K562 (cell line): Measurements from ENCODE around the gene JPT2. TPM values are rescaled to one million over a fixed set of nuclear protein-coding genes. Genes with fewer than 3 reads are reported as not detected.

Source experiments
- ATAC-seq: fragments of 200-7000 bp; cut with Tn5 transposase; 3 replicates; pipeline ENCODE4 v1.9.1; 2020; ENCODE audit warnings: moderate library complexity
- BruUV-seq: library from RNA; stranded (reverse); fragments of 400-500 nt; replicated peaks from 2 replicates; lab custom pipeline; 2021; lab: Mats Ljungman, UMichigan
- CTCF ChIA-PET: fragments of 300-600 bp; formaldehyde crosslinking; extraction: SDS; loops from one replicate; lab custom pipeline; 2021; ENCODE audit warnings: low intra/inter-chr PET ratio; lab: Yijun Ruan, JAX
- POLR2A ChIA-PET: fragments of 300-600, 350-650 bp; sonication (Branson Sonifier 250); formaldehyde crosslinking; extraction: SDS; loops from one replicate; lab custom pipeline; 2021; ENCODE audit warnings: antibody characterized with exemption, inconsistent platforms; lab: Yijun Ruan, JAX
- DNase-seq, 4 experiments: peaks; one replicate each; pipeline versions ENCODE4 v3.0.0 to v3.0.0-alpha.2; 2011 to 2018; ENCODE audit warnings: low spot score in 3 of 4, mixed read lengths in 3 of 4; ENCODE audit errors: extremely low read depth in 1 of 4
- FAIRE-seq: peaks from 2 replicates; lab custom pipeline; 2011; peaks lifted over from hg19 to GRCh38; lab: Jason Lieb, UNC
- H2AFZ ChIP-seq: 2 replicates; pipeline ENCODE4 v1.6.0; 2011; ENCODE audit warnings: low read depth, low read length, control low read depth, inconsistent platforms
- H3K27ac ChIP-seq: fragments of 200-600 bp; 3 replicates; pipeline ENCODE4 v1.8.0; 2011; ENCODE audit warnings: low read depth, mild to moderate bottlenecking, control low read depth, inconsistent platforms, low read length, moderate library complexity, mixed read lengths; ENCODE audit errors: extremely low read depth
- H3K27me3 ChIP-seq, 2 experiments: fragments of 300-600 bp in 1 of 2; 2 replicates in 1 of 2; 3 replicates in 1 of 2; pipeline versions ENCODE4 v1.6.0 to v1.8.0; 2011; ENCODE audit warnings: inconsistent platforms in 2 of 2, low read length in 2 of 2, mild to moderate bottlenecking in 1 of 2, mixed read lengths in 1 of 2, moderate library complexity in 1 of 2; ENCODE audit not compliant: control insufficient read depth in 2 of 2, insufficient read depth in 2 of 2
- H3K36me3 ChIP-seq: fragments of 300-600 bp; 3 replicates; pipeline ENCODE4 v1.8.0; 2011; ENCODE audit warnings: mild to moderate bottlenecking, low read length, inconsistent platforms; ENCODE audit not compliant: control insufficient read depth, insufficient read depth
- H3K4me1 ChIP-seq, 2 experiments: fragments of 200-600 bp in 1 of 2; replicated peaks in 1 of 2; 2 replicates in 1 of 2; 3 replicates in 1 of 2; pipeline versions ENCODE4 v1.5.1 to v1.8.0; 2011; ENCODE audit warnings: inconsistent platforms in 2 of 2, low read length in 2 of 2, mild to moderate bottlenecking in 1 of 2, mixed read lengths in 1 of 2, moderate library complexity in 1 of 2; ENCODE audit not compliant: control insufficient read depth in 2 of 2, insufficient read depth in 2 of 2
- H3K4me2 ChIP-seq: 2 replicates; pipeline ENCODE4 v1.6.1; 2011; ENCODE audit warnings: low read length, control low read depth, inconsistent platforms, mixed read lengths; ENCODE audit not compliant: insufficient read depth
- H3K4me3 ChIP-seq: fragments of 200-600 bp; sonication (generic), shearing (Covaris generic); 2 replicates; pipeline ENCODE4 v1.5.1; 2016; ENCODE audit warnings: control low read depth, inconsistent platforms
- H3K79me2 ChIP-seq: fragments of 200-600 bp; 3 replicates; pipeline ENCODE4 v1.8.0; 2011; ENCODE audit warnings: low read length, inconsistent platforms; ENCODE audit not compliant: control insufficient read depth, insufficient read depth
- H3K9ac ChIP-seq, 2 experiments: 2 replicates each; pipeline versions ENCODE4 v1.6.0 to v1.6.1; 2011; ENCODE audit warnings: low read depth in 2 of 2, low read length in 2 of 2, control low read depth in 1 of 2, inconsistent platforms in 1 of 2, mild to moderate bottlenecking in 1 of 2, mixed read lengths in 1 of 2; ENCODE audit not compliant: insufficient read depth in 1 of 2
- H3K9me1 ChIP-seq: one replicate; pipeline ENCODE4 v1.6.0; 2011; ENCODE audit warnings: inconsistent platforms, mild to moderate bottlenecking, low read length, moderate library complexity; ENCODE audit not compliant: control insufficient read depth, insufficient read depth
- H3K9me3 ChIP-seq: replicated peaks from 2 replicates; pipeline ENCODE4 v1.5.1; 2011; ENCODE audit warnings: low read depth, low read length, inconsistent platforms; ENCODE audit not compliant: control insufficient read depth, insufficient read depth
- H4K20me1 ChIP-seq: replicated peaks from 2 replicates; pipeline ENCODE4 v1.6.1; 2011; ENCODE audit warnings: low read length, inconsistent platforms, mixed read lengths; ENCODE audit not compliant: control insufficient read depth, insufficient read depth
- COPS2 ChIP-seq: fragments of 450-650 bp; conservative IDR thresholded peaks from 2 replicates; pipeline ENCODE4 v1.6.1; 2016; ENCODE audit warnings: mild to moderate bottlenecking, moderate library complexity
- CREB5 ChIP-seq: fragments of 250-450 bp; sonication (Bioruptor Pico); IDR thresholded peaks from 2 replicates; pipeline ENCODE4 v1.5.0; 2020; ENCODE audit warnings: mild to moderate bottlenecking
- DNMT1 ChIP-seq: fragments of 450-650 bp; IDR thresholded peaks from 2 replicates; pipeline ENCODE4 v1.6.1; 2016; ENCODE audit warnings: antibody characterized with exemption, mild to moderate bottlenecking
- NFRKB ChIP-seq: fragments of 450-650 bp; IDR thresholded peaks from 2 replicates; pipeline ENCODE4 v1.6.1; 2016; ENCODE audit warnings: low read depth
- SMARCA5 ChIP-seq: fragments of 450-650 bp; IDR thresholded peaks from 2 replicates; pipeline ENCODE4 v1.6.1; 2016
- TARDBP ChIP-seq: fragments of 450-650 bp; IDR thresholded peaks from 2 replicates; pipeline ENCODE4 v1.6.1; 2016
- TRIM24 ChIP-seq, 2 experiments: fragments of 450-650 bp; IDR thresholded peaks; 2 replicates each; pipeline ENCODE4 v1.6.1; 2016
- ZC3H11A ChIP-seq: IDR thresholded peaks from 2 replicates; pipeline ENCODE4 v1.6.1; 2012; ENCODE audit warnings: low read depth, low read length, improper control_type of control experiment
- ZNF146 ChIP-seq: IDR thresholded peaks from one replicate; pipeline ENCODE4 v1.6.1; 2018; ENCODE audit warnings: missing compliant biosample characterization; ENCODE audit not compliant: unreplicated experiment
- ZNF277 ChIP-seq: fragments of 250-450 bp; sonication (Bioruptor Pico); IDR thresholded peaks from 2 replicates; pipeline ENCODE4 v1.8.0; 2022; ENCODE audit warnings: inconsistent platforms, mild to moderate bottlenecking, moderate library complexity, borderline replicate concordance
- ZNF384 ChIP-seq: IDR thresholded peaks from 2 replicates; pipeline ENCODE4 v1.6.1; 2012; ENCODE audit warnings: low read depth, low read length, improper control_type of control experiment
- ZNF41 ChIP-seq: fragments of 250-450 bp; sonication (Bioruptor Pico); conservative IDR thresholded peaks from 2 replicates; pipeline ENCODE4 v1.4.0; 2020; ENCODE audit warnings: mild to moderate bottlenecking
- WGBS: fragments of 100-300 bp; shearing (Covaris generic); methylation state at CpG from one replicate; pipeline ENCODE4 v1.1.6; 2016; ENCODE audit warnings: low coverage, mixed read lengths; ENCODE audit not compliant: insufficient coverage; ENCODE audit errors: missing lambda C conversion rate; 5-methylcytosine and 5-hydroxymethylcytosine counted together
- in situ Hi-C: fragments of 300-500 bp; cut with MboI; formaldehyde crosslinking; loops from 4 replicates; pipeline ENCODE4 v1.15.0; 2018; ENCODE audit warnings: inconsistent platforms, mixed read lengths
- intact Hi-C: fragments of 100-400 bp; cut with micrococcal nuclease; formaldehyde crosslinking; loops from 2 replicates; pipeline ENCODE4 v1.14.2; 2022
- polyA plus RNA-seq, 8 experiments: library from polyadenylated mRNA; depleted of rRNA in 4 of 8; stranded (reverse) in 5 of 8; unstranded in 3 of 8; fragments of >200 nt; fragmentation: Nextera tagmentation in 2 of 8; fragmentation: Illumina TruSeq in 1 of 8; extraction: Ambion mirVana in 2 of 8; extraction: Trizol in 1 of 8; gene quantifications; 2 replicates each; pipeline versions ENCODE4 v1.2.1 to v1.2.3, GENCODE V29; 2011 to 2014; ENCODE audit warnings: inconsistent platforms in 1 of 8, missing spikeins in 1 of 8
- total RNA-seq, 7 experiments: library from RNA; depleted of rRNA in 6 of 7; stranded (reverse); fragments of >200 nt in 6 of 7; fragmentation: Illumina TruSeq in 2 of 7; extraction: Trizol in 2 of 7; gene quantifications; 2 replicates each; pipeline versions ENCODE4 v1.2.1 to v1.2.3, GENCODE V29; 2011 to 2021; ENCODE audit warnings: low replicate concordance in 1 of 7
- TF ChIP-seq, protein P1 (sequence below): fragments of 200-800 bp; sonication (Bioruptor generic); IDR thresholded peaks from 2 replicates; pipeline ENCODE4 v1.6.1; 2017; ENCODE audit warnings: missing genetic modification characterization, missing compliant biosample characterization
- TF ChIP-seq, protein P2 (sequence below), 2 experiments: IDR thresholded peaks; 2 replicates each; pipeline ENCODE4 v1.6.1; 2011; ENCODE audit warnings: borderline replicate concordance in 1 of 2, control low read depth in 1 of 2, low read depth in 1 of 2, low read length in 1 of 2, mild to moderate bottlenecking in 1 of 2, mixed read lengths in 1 of 2, moderate library complexity in 1 of 2; ENCODE audit not compliant: insufficient read depth in 1 of 2, insufficient read length in 1 of 2, poor library complexity in 1 of 2, severe bottlenecking in 1 of 2; ENCODE audit errors: extremely low read depth in 1 of 2
- TF ChIP-seq, protein P3 (sequence below), 2 experiments: fragments of 450-650 bp in 1 of 2; sonication (generic) in 1 of 2; formaldehyde crosslinking; conservative IDR thresholded peaks; 2 replicates each; pipeline versions ENCODE4 v1.4.0 to v1.8.1; 2020 to 2022; ENCODE audit warnings: mild to moderate bottlenecking in 1 of 2, missing genetic modification reagents in 1 of 2

Gene JPT2
- total and polyA plus RNA-seq, 9 of the 15 experiments (the other 6 are each of a cell fraction or from before 2014, with no cell fraction given) = 25.5 to 133 (median 106) TPM

GRCh38 chr16:1696863-1697262 lies 18.8 kb downstream of the JPT2 start:
- in situ Hi-C loops (no loop called here), intact Hi-C loops (no loop called here)
- Histone ChIP-seq H3K9ac (no peak overlapping the region), H3K4me1 (no peaks in the 10 kb centered on the region), H3K27ac (no peak overlapping the region), H4K20me1 (no peaks in the 10 kb centered on the region; the same call in 1 of the 2 replicates), H3K27me3 (no peaks in the 10 kb centered on the region), H3K36me3 (peaks cover 96% of the 10 kb centered on the region), H3K9me1 (no peaks in the 10 kb centered on the region), H3K79me2 (peaks cover 27% of the 10 kb centered on the region), H3K9me3 (no peaks in the 10 kb centered on the region), H2AFZ (no peak overlapping the region), H3K4me3 (no peak overlapping the region), H3K4me2 (no peak overlapping the region)
- ChIA-PET POLR2A (interaction anchor here (0.6 kb wide), 1 partner anchor 15 kb away, joined by 3 read pairs; no protein-coding TSS in a partner anchor), CTCF (no interaction called here)
- no peak for ATAC-seq
- no peak for DNase-seq
- no peak for FAIRE-seq
- BruUV-seq = no TSS peak
- WGBS = 100% methylated on average over 5 of the region's 5 CpGs
- TF ChIP-seq SMARCA5 = no peak
- no peak for TF ChIP-seq DNMT1
- TF ChIP-seq, protein P1, sequence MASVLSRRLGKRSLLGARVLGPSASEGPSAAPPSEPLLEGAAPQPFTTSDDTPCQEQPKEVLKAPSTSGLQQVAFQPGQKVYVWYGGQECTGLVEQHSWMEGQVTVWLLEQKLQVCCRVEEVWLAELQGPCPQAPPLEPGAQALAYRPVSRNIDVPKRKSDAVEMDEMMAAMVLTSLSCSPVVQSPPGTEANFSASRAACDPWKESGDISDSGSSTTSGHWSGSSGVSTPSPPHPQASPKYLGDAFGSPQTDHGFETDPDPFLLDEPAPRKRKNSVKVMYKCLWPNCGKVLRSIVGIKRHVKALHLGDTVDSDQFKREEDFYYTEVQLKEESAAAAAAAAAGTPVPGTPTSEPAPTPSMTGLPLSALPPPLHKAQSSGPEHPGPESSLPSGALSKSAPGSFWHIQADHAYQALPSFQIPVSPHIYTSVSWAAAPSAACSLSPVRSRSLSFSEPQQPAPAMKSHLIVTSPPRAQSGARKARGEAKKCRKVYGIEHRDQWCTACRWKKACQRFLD (CRISPR knock-in tag) = no peak
- no peak for TF ChIP-seq TRIM24 (IDR thresholded peaks at IDR 0.05)
- peak; percentile 50 for TF ChIP-seq ZNF146 (CRISPR knock-in tag)
- TF ChIP-seq, protein P2, sequence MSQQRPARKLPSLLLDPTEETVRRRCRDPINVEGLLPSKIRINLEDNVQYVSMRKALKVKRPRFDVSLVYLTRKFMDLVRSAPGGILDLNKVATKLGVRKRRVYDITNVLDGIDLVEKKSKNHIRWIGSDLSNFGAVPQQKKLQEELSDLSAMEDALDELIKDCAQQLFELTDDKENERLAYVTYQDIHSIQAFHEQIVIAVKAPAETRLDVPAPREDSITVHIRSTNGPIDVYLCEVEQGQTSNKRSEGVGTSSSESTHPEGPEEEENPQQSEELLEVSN (IDR thresholded peaks at IDR 0.05; ENCODE audit: borderline replicate concordance in 1 of 2, extremely low read depth in 1 of 2, insufficient read depth in 1 of 2, insufficient read length in 1 of 2, low read depth in 1 of 2, low read length in 1 of 2, poor library complexity in 1 of 2, severe bottlenecking in 1 of 2) = peak in 1 of 2 experiments; percentile 23
- no peak for TF ChIP-seq ZNF384
- TF ChIP-seq ZNF41 (CRISPR knock-in tag) = no peak
- TF ChIP-seq TARDBP = no peak
- TF ChIP-seq, protein P3, sequence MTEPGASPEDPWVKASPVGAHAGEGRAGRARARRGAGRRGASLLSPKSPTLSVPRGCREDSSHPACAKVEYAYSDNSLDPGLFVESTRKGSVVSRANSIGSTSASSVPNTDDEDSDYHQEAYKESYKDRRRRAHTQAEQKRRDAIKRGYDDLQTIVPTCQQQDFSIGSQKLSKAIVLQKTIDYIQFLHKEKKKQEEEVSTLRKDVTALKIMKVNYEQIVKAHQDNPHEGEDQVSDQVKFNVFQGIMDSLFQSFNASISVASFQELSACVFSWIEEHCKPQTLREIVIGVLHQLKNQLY (CRISPR knock-in tag; conservative IDR thresholded peaks at IDR 0.05) = no peak
- no peak for TF ChIP-seq COPS2
- no peak for TF ChIP-seq CREB5
- TF ChIP-seq ZC3H11A = no peak
- TF ChIP-seq NFRKB = no peak
- no peak for TF ChIP-seq ZNF277 (CRISPR knock-in tag)
